ENCODE measurements around the gene PAPSS1.
"Not testable (repeated sequence)": the region's sequence is repeated elsewhere in the genome, so short reads cannot be mapped to it uniquely, and the experiment has no call there.

The PAPSS1 gene

DNA sequence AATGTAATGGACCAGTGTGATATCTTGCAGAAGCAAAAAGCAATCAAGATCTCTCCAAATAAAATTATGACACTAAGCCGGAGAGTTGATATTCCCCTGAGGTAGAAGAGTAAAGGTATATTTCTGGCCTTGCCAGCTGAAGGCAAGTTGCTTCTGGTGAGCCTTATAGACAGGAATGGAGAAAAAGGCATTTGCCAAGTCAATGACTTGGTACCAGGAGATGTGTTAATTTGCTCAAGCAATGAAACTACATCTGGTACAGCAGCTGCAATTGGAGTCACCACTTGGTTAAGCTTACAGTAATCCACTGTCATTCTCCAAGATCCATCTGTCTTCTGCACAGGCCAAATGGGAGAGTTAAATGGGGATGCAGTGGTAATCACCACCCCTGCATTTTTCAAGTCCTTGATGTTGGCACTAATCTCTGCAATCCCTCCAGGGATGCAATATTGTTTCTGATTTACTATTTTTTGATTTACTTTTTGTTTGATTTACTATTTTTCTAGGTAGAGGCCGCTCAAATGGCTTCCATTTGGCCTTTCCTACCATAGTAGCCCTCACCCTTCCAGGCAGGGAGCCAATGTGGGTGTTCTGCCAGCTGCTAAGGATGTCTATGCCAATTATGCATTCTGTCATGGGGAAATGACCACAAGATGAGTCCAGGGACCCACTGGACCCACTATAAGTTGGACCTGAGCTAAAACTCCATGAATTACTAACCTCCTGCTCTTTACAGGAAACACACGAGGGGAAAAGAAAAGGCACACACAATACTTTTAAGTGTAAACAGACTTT is 6.3 kb upstream of the PAPSS1 start:
- DNase-seq (ENCODE audit: low read depth in 2 of 2, low spot score in 1 of 2), result not testable (repeated sequence)

DNA sequence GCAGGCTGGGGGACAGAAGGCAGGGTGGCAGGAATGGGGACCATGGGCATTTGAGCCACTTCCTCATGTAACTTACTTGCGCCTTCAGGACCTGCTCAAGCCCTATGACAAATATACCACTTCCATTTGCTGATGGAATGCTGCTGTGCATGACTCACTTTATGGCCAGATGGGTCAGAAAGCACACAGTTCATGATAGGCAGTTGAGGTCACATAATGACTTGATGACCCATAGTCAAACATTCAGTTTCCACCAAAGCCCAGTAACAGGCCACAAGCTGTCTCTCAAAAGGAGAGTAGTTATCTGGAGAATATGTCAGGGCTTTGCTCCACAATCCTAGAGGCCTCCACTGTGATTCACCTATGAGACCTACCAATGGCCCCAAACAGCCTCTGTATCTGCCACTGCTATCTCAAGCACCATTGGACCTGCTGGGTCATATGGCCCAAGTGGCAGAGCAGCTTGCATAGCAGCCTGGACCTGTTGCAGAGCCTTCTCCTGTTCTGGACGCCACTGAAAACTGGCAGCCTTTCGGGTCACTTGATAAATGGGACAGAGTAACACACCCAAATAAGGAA is 5.3 kb upstream of the PAPSS1 start:
- DNase-seq (ENCODE audit: low read depth in 2 of 2, low spot score in 1 of 2), result no peak

- not testable (repeated sequence) for DNase-seq (ENCODE audit: low read depth in 2 of 2, low spot score in 1 of 2)
These were observed 3.3 kb upstream of the PAPSS1 start for GRCh38 chr4:107723331-107723730.

DNA sequence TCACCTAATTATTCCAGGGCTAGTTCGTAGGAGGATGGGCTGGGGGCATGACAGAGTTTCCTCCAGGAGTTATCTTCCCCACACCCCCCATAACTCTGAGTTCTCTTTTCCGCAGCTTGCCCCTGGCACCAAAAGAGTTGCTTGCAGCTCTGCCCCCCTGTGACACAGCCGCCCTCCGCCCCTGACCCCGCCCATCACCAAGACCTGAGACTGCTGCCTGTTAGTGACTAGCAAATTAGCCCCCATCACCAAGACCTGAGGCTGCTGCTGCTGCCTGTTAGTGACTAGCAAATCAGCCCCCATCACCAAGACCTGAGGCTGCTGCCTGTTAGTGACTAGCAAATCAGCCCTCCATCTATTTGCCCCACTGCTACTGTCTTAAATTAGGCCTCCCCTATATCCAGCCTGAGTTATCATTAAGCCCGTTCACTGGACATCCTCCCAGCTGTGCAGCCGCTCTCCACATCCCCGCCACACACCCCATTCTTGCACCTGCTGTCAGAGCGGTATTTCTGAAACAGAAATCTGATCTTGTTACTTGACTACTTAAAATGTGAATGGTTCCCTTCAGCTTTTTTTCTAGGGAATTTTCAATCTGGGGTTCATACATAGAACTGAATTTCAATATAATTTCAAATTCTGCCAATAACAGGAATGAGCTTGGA is 1.5 kb upstream of the PAPSS1 start:
- peak; percentile 30 to 31 for DNase-seq (ENCODE audit: low read depth in 2 of 2, low spot score in 1 of 2)

DNA sequence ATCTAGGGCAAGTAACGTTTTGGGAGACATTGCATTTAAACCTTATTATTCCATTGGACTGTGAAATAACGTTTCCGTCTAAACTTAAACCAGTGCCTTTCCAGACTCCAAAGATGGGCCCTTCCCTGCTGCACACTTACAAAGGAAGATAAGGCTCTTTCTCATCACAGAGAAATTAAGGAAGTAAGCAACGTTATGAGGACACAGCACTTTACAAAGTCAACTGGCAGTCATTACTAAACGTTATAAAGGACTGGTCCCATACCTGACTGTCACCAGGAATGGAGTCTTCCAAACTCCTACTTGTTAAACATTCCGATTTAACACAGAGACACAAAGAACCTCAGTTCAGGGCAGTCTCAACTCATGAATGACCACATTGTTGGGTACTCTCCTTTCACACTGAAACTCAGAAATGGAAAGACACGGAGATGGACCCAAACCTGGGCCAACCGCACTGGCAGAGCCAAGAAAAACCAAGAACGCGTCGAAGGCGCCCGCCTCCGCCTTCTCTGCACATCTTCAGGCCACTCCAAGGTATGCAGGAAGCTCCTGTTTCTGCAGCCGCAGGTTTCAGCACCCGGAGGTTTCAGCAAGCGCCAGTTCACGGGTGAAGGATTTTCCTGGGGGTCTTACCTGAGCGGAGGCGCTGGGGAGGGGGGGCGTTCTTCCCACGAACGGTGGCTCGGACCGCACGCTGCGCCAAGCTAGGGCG is 670 bp downstream of the PAPSS1 start:
- no peak for DNase-seq (ENCODE audit: low read depth in 2 of 2, low spot score in 1 of 2)

DNA sequence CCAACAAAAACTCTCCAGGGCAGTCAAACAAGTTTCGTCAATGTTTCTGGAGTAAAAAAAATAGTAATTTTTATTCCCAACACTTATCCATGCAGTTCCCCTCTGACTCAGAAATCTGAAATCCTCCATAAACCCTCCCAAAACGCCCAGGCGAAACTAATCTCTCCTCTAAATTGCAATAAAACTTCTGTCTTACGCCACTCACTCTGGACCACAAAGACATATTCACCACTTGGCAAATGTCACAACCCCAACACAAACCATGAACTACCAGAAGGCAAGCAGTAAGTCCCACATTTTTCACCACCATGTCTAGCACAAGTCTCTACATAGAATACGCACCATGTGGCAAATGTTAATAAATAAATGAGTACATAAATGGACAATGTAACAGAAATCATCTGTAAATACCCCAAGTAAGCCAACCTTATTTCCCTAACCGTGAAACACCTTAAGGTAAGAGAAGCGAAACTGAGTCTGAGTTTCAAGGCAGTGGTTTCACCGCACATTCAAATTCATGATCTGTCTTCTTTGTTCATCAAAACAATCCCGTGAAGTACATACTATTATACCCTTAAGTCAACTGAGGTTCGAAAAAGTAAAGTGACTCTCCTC is 1.6 kb downstream of the PAPSS1 start:
- no peak for DNase-seq (ENCODE audit: low read depth in 2 of 2, low spot score in 1 of 2)

GRCh38 chr4:107714256-107714655 is 5.8 kb downstream of the PAPSS1 start:
- DNase-seq (ENCODE audit: low read depth in 2 of 2, low spot score in 1 of 2), result no peak

GRCh38 chr4:107712236-107712635 is 7.8 kb downstream of the PAPSS1 start:
- DNase-seq (ENCODE audit: low read depth in 2 of 2, low spot score in 1 of 2), result no peak

- no peak for DNase-seq (ENCODE audit: low read depth in 2 of 2, low spot score in 1 of 2)
These were observed 8.2 kb downstream of the PAPSS1 start for GRCh38 chr4:107711831-107712230.

- no peak for DNase-seq (ENCODE audit: low read depth in 2 of 2, low spot score in 1 of 2)
These were observed 9.3 kb downstream of the PAPSS1 start for GRCh38 chr4:107710493-107711459.

- no peak for DNase-seq (ENCODE audit: low read depth in 2 of 2, low spot score in 1 of 2)
These were observed 10.1 kb downstream of the PAPSS1 start for GRCh38 chr4:107709916-107710315.

DNA sequence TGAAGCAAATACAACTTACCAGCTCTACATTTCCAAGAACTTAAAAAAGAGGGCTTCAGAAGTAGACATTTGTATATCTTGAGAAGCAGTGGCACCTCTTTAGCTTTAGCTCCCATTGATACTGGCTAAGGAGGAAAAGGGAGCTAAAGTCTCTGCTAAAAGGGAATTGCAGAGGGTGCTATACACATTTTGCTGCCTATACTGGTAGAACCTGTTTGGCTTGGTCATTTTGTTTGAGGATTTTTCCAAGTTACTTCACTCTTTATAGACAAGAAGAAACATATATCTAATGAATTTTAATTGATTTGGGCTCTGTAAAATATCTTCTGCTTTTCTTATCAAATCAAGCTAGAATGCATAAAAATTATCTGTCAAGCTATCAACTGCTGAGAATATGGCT is 11.8 kb downstream of the PAPSS1 start:
- DNase-seq (ENCODE audit: low read depth in 2 of 2, low spot score in 1 of 2), result no peak

DNA sequence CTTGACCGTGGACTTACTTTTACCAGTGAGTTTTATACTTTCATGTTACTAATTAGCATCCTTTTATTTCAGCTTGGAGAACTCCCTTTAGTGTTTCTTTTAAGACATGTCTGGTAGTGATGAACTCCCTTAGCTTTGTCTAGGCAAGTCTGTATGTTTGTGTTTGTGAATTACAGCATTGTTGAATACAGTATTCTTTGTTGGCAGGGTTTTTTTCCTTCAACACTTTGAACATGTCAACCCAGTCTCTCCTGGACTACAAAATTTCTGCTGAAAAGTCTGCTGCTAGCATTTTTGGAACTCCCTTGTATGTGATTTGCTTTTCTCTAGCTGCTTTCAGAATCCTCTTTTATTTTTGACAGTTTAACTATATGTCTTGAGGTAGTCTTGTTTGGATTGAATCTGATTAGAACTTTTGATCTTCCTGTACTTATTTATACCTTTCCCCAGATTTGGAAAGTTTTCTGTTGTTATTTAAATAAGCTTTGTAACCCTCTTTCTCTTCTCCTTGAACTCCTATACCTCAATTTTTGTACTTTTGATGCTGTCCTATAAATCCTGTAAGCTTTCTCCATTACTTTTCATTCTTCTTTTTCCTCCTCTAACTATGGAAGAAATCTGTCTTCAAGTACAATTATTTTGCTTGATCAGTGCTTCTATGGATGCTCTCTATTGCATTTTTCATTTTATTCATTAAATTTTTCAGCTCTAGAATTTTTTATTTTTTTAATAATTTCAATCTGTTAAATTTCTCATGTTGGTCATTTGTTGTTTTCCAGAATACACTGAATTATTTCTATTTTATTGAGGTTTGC is 14.1 kb downstream of the PAPSS1 start:
- no peak for DNase-seq (ENCODE audit: low read depth in 2 of 2, low spot score in 1 of 2)

DNA sequence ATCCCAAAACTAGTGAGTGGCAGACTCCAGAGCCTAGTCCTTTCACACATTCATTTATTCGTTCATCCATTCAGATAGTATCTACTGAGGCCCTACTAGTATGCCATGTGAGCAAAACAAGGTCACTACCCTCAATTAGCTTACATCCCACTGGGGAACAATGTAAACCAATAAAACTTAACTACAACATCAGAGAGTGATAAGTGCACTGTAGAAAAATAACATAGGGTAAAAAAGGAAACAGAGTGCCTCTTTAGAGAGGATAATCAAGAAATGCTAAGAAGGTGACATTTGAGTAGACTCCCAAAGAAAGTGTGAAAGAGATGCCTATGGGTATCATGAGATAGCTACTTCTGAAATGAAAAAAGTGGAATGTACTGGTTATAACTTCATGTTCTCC is 18.5 kb downstream of the PAPSS1 start:
- no peak for DNase-seq (ENCODE audit: low read depth in 2 of 2, low spot score in 1 of 2)

DNA sequence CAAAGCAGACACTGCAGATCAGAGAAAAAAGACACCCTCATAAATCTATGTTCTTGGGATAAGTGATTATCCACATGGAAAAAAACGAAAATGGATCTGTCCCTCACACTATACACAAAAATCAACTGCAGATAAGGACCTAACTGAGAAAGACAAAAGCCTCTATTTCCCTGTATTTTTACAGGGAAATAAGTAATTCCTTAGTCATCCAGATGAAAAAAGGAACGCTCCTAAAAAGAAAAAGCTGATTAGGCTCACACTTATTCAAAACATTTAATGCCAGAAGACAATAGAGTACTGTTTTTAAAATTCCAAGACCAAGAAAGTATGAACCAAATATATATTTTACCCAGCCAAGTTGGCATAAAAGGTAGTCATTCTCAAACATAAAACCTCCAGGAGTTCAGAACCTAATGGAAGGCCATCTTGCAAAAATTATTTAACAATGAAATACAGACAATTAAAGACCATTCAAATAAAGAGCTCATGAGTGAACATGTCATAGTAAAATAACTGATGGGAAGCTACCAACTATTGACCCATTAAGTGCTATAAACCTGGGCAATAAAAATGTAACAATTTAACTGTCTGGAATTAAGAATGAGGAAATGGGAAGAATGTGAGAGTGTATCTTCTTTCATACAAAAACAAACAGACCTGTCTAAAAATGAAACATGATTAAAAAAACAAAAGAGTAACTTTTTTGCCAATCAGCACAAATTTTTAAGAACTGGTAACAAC is 20.4 kb downstream of the PAPSS1 start:
- DNase-seq (ENCODE audit: low read depth in 2 of 2, low spot score in 1 of 2), result no peak

DNA sequence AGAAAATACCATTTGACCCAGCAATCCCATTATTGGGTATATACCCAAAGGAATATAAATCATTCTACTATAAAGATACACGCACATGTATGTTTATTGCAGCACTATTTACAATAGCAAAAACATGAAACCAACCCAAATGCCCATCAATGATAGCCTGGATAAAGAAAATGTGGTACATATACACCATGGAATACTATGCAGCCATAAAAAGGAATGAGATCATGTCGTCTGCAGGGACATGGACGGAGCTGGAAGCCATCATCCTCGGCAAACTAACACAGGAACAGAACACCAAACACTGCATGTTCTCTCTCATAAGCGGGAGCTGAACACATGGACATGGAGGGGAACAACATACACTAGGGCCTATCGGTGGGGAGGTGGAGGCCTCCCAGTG is 23.8 kb downstream of the PAPSS1 start:
- DNase-seq (ENCODE audit: low read depth in 2 of 2, low spot score in 1 of 2), result not testable (repeated sequence)

DNA sequence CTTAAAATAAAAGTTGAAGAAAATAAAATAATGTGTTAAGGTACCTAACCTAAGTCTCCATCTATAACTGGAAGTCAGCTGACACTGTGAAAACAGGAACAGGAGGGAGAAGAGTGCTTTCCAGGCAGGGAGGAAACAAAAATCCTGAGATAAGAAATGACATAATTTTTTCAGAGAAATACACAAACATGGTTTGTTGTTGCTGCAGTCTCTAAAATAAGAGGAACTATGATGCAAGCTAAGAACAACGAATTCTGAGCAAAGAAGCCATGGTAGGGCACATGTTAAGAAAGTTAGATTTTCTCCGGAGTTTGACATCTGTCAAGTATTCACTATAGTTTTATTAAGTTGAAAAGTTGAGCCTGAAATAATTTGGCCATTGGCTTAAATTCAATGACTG is 26.9 kb downstream of the PAPSS1 start:
- DNase-seq (ENCODE audit: low read depth in 2 of 2, low spot score in 1 of 2), result no peak

DNA sequence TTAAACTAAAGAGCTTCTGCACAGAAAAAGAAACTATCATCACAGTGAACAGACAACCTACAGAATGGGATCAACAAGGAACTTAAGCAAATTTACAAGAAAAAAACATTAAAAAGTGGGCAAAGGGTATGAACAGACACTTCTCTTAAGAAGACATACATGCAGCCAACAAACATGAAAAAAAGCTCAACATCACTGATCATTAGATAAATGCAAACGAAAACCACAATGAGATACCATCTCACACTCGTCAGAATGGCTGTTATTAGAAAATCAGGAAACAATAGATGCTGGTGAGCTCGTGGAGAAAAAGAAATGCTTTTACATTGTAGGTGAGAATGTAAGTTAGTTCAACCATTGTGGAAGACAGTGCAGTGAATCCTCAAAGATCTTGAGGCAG is 27.8 kb downstream of the PAPSS1 start:
- DNase-seq (ENCODE audit: low read depth in 2 of 2, low spot score in 1 of 2), result no peak

GRCh38 chr4:107691378-107691777 is 28.7 kb downstream of the PAPSS1 start:
- DNase-seq (ENCODE audit: low read depth in 2 of 2, low spot score in 1 of 2), result no peak

All from stimulated activated CD8-positive, alpha-beta memory T cell treated with anti-CD3 and anti-CD28 coated beads, Interleukin-4, amount 100 ng/mL, for 4 hours (primary cell).